NOMO-1 (cell line): ENCODE results near the gene MCF2L2.

Experiments used
- DNase-seq, 2 experiments: peaks; one replicate each; lab custom pipeline; 2025; ENCODE audit not compliant: unreplicated experiment in 2 of 2; lab: John Stamatoyannopoulos, UW

Gene MCF2L2

GRCh38 chr3:183329543-183329942 lies 98.9 kb downstream of the MCF2L2 start:
- no peak for DNase-seq

- DNase-seq: no peak
Observed at GRCh38 chr3:183328823-183329222, 99.6 kb downstream of the MCF2L2 start.

- DNase-seq: no peak
Observed at GRCh38 chr3:183328164-183328563, 100.3 kb downstream of the MCF2L2 start.

GRCh38 chr3:183327343-183327742 lies 101.1 kb downstream of the MCF2L2 start:
- DNase-seq: peak in 1 of 2 experiments; percentile 25

- DNase-seq: no peak
Observed at GRCh38 chr3:183324083-183324482, 104.3 kb downstream of the MCF2L2 start.

GRCh38 chr3:183319371-183319770 lies 109.0 kb downstream of the MCF2L2 start:
- no peak for DNase-seq

- DNase-seq: no peak
Observed at GRCh38 chr3:183318877-183319276, 109.5 kb downstream of the MCF2L2 start.

GRCh38 chr3:183317886-183318865 lies 110.2 kb downstream of the MCF2L2 start:
- no peak for DNase-seq

- DNase-seq: no peak
Observed at GRCh38 chr3:183317271-183317670, 111.1 kb downstream of the MCF2L2 start.

- no peak for DNase-seq
Observed at GRCh38 chr3:183315739-183316138, 112.7 kb downstream of the MCF2L2 start.

- no peak for DNase-seq
Observed at GRCh38 chr3:183313764-183314163, 114.7 kb downstream of the MCF2L2 start.

GRCh38 chr3:183313351-183313750 lies 115.1 kb downstream of the MCF2L2 start:
- DNase-seq: peak; percentile 87 to 99

GRCh38 chr3:183312433-183312832 lies 116.0 kb downstream of the MCF2L2 start:
- DNase-seq: no peak

- DNase-seq: no peak
Observed at GRCh38 chr3:183310936-183311335, 117.5 kb downstream of the MCF2L2 start.

GRCh38 chr3:183309276-183309675 lies 119.1 kb downstream of the MCF2L2 start:
- no peak for DNase-seq

- DNase-seq: peak; percentile 59 to 75
Observed at GRCh38 chr3:183308751-183309150, 119.7 kb downstream of the MCF2L2 start.

GRCh38 chr3:183307749-183308148 lies 120.7 kb downstream of the MCF2L2 start:
- no peak for DNase-seq

- DNase-seq: peak; percentile 89 to 100
Observed at GRCh38 chr3:183306798-183307671, 121.4 kb downstream of the MCF2L2 start.

- peak; percentile 22 to 39 for DNase-seq
Observed at GRCh38 chr3:183303690-183304089, 124.7 kb downstream of the MCF2L2 start.

GRCh38 chr3:183301937-183302580 lies 126.4 kb downstream of the MCF2L2 start:
- no peak for DNase-seq
